Stimulated activated CD8-positive, alpha-beta memory T cell treated with anti-CD3 and anti-CD28 coated beads, Interleukin-15, amount 100 ng/mL, for 24 hours (primary cell): Measurements from ENCODE around the gene GTF2IRD2.
A peak's percentile ranks its signal among the peaks of the same experiment; 100 is the strongest.
"Not testable (repeated sequence)": the region's sequence is repeated elsewhere in the genome, so short reads cannot be mapped to it uniquely, and the experiment has no call there.

Experiments
- DNase-seq: peaks from one replicate; pipeline ENCODE4 v3.0.0-alpha.2; 2020; ENCODE audit warnings: low read depth

The GTF2IRD2 gene

GRCh38 chr7:74850833-74851721 lies at the start of gene GTF2IRD2:
GTF2IRD2 (minus strand) TSS chr7:74851605; CDS start chr7:74836378, 15,227 bp downstream.
- DNase-seq, result not testable (repeated sequence)

- peak; percentile 37 for DNase-seq
These were observed 39.0 kb upstream of the GTF2IRD2 start for GRCh38 chr7:74890158-74891123.

- DNase-seq, result not testable (repeated sequence)
These were observed 38.2 kb upstream of the GTF2IRD2 start for GRCh38 chr7:74889518-74890129.

- not testable (repeated sequence) for DNase-seq
These were observed 33.9 kb upstream of the GTF2IRD2 start for GRCh38 chr7:74885295-74885694.

- not testable (repeated sequence) for DNase-seq
These were observed 30.7 kb upstream of the GTF2IRD2 start for GRCh38 chr7:74882110-74882509.

- not testable (repeated sequence) for DNase-seq
These were observed 23.5 kb upstream of the GTF2IRD2 start for GRCh38 chr7:74874748-74875512.

- DNase-seq, result not testable (repeated sequence)
These were observed 22.8 kb upstream of the GTF2IRD2 start for GRCh38 chr7:74874104-74874747.

- DNase-seq, result not testable (repeated sequence)
These were observed 21.1 kb upstream of the GTF2IRD2 start for GRCh38 chr7:74872542-74872941.

GRCh38 chr7:74865777-74866176 lies 14.4 kb upstream of the GTF2IRD2 start:
- not testable (repeated sequence) for DNase-seq

GRCh38 chr7:74849853-74850252 lies 1.6 kb downstream of the GTF2IRD2 start:
- not testable (repeated sequence) for DNase-seq

- not testable (repeated sequence) for DNase-seq
These were observed 21.0 kb downstream of the GTF2IRD2 start for GRCh38 chr7:74830411-74830810.

GRCh38 chr7:74829959-74830358 lies 21.4 kb downstream of the GTF2IRD2 start:
- not testable (repeated sequence) for DNase-seq

- not testable (repeated sequence) for DNase-seq
These were observed 30.1 kb downstream of the GTF2IRD2 start for GRCh38 chr7:74821259-74821658.

- DNase-seq, result not testable (repeated sequence)
These were observed 31.1 kb downstream of the GTF2IRD2 start for GRCh38 chr7:74820146-74820805.

- not testable (repeated sequence) for DNase-seq
These were observed 35.5 kb downstream of the GTF2IRD2 start for GRCh38 chr7:74815882-74816281.

- DNase-seq, result not testable (repeated sequence)
These were observed 52.8 kb downstream of the GTF2IRD2 start for GRCh38 chr7:74798644-74799043.

GRCh38 chr7:74797848-74798622 lies 53.4 kb downstream of the GTF2IRD2 start:
- not testable (repeated sequence) for DNase-seq

- not testable (repeated sequence) for DNase-seq
These were observed 62.1 kb downstream of the GTF2IRD2 start for GRCh38 chr7:74789200-74789736.
